Stimulated activated CD4-positive, alpha-beta T cell treated with anti-CD3 and anti-CD28 coated beads, Interleukin-1b, Interleukin-23, amount 100 ng/mL, for 1 hour (primary cell): ENCODE measurements around the gene SLC16A14.
A peak's percentile ranks its signal among the peaks of the same experiment; 100 is the strongest.

ENCODE experiments used
- DNase-seq, 2 donors: peaks; one replicate each; pipeline ENCODE4 v3.0.0-alpha.2; 2020; ENCODE audit warnings: low read depth in 2 of 2

SLC16A14 gene

GRCh38 chr2:230043025-230043424 lies 25.7 kb downstream of the SLC16A14 start:
- DNase-seq = no peak

GRCh38 chr2:230042195-230042594 lies 26.5 kb downstream of the SLC16A14 start:
- no peak for DNase-seq

GRCh38 chr2:230023313-230023712 lies 45.4 kb downstream of the SLC16A14 start:
- DNase-seq = no peak

GRCh38 chr2:230019742-230020141 lies 49.0 kb downstream of the SLC16A14 start:
- DNase-seq = no peak

GRCh38 chr2:230018153-230018552 lies 50.6 kb downstream of the SLC16A14 start:
- no peak for DNase-seq

GRCh38 chr2:230016844-230017243 lies 51.9 kb downstream of the SLC16A14 start:
- DNase-seq = no peak

- DNase-seq = no peak
Observed at GRCh38 chr2:230012267-230012884, 56.3 kb downstream of the SLC16A14 start.

- DNase-seq = no peak
Observed at GRCh38 chr2:230011617-230012016, 57.1 kb downstream of the SLC16A14 start.

GRCh38 chr2:230010501-230010900 lies 58.2 kb downstream of the SLC16A14 start:
- no peak for DNase-seq

- no peak for DNase-seq
Observed at GRCh38 chr2:230008708-230009066, 60.0 kb downstream of the SLC16A14 start.

GRCh38 chr2:230007931-230008707 lies 60.6 kb downstream of the SLC16A14 start:
- peak; percentile 49 to 86 for DNase-seq

GRCh38 chr2:230000118-230000841 lies 68.4 kb downstream of the SLC16A14 start:
- DNase-seq = no peak

- DNase-seq = no peak
Observed at GRCh38 chr2:229997565-229997964, 71.2 kb downstream of the SLC16A14 start.

- DNase-seq = no peak
Observed at GRCh38 chr2:229996320-229996719, 72.4 kb downstream of the SLC16A14 start.

GRCh38 chr2:229993236-229993635 lies 75.5 kb downstream of the SLC16A14 start:
- DNase-seq = no peak
